Dendritic cell treated with granulocyte-macrophage colony-stimulating factor and Interleukin-4, amounts not matched to agents 40 ng/mL and 50 ng/mL, for 4 days (primary cell): Measurements from ENCODE around the gene LRRC1.
"Not testable (repeated sequence)": the region's sequence is repeated elsewhere in the genome, so short reads cannot be mapped to it uniquely, and the experiment has no call there.

Source experiments
- H3K27ac Mint-ChIP-seq: one replicate; pipeline ENCODE4 v1.8.0; 2022; ENCODE audit warnings: mild to moderate bottlenecking, mixed read lengths
- H3K27me3 Mint-ChIP-seq: one replicate; pipeline ENCODE4 v1.8.0; 2022; ENCODE audit warnings: mild to moderate bottlenecking, mixed read lengths
- H3K36me3 Mint-ChIP-seq: one replicate; pipeline ENCODE4 v1.8.0; 2022; ENCODE audit warnings: low read depth, mixed read lengths
- H3K4me1 Mint-ChIP-seq: one replicate; pipeline ENCODE4 v1.8.0; 2022; ENCODE audit warnings: low read depth, mixed read lengths
- H3K4me3 Mint-ChIP-seq: one replicate; pipeline ENCODE4 v1.8.0; 2022; ENCODE audit warnings: mild to moderate bottlenecking, moderate library complexity, mixed read lengths
- H3K9me3 Mint-ChIP-seq: one replicate; pipeline ENCODE4 v1.8.0; 2022; ENCODE audit warnings: mixed read lengths
- intact Hi-C: fragments of 100-400 bp; cut with micrococcal nuclease; formaldehyde crosslinking; loops from one replicate; pipeline ENCODE4 v1.15.0; 2022

LRRC1 gene

DNA sequence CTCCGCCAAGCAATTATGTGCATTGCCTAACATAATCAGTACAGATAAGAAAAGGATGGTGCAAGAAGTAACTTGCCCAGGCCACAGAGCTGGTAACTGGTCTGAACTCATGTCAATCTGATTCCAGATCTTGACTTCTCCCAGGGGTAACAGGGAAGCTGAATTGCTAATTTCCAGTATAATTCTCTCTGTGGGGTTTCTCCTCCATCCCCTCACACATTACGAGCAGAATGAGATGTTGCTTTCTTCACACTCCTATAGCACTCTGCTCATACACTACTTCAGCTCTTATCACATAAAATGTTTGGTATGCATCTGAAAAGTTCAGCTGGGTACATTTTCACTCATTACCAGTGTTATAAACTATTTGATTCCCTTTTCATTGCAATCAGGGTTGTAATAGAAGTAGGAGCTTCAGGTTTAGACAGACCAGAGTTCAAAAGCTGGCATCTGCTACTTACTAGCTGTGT is 24.0 kb upstream of the LRRC1 start:
- Mint-ChIP-seq H3K4me3 (no peak overlapping the region), H3K9me3 (peaks cover 8% of the 10 kb centered on the region), H3K36me3 (no peaks in the 10 kb centered on the region), H3K27ac (no peak overlapping the region), H3K4me1 (no peaks in the 10 kb centered on the region), H3K27me3 (no peaks in the 10 kb centered on the region)
- intact Hi-C loops = no loop called here

DNA sequence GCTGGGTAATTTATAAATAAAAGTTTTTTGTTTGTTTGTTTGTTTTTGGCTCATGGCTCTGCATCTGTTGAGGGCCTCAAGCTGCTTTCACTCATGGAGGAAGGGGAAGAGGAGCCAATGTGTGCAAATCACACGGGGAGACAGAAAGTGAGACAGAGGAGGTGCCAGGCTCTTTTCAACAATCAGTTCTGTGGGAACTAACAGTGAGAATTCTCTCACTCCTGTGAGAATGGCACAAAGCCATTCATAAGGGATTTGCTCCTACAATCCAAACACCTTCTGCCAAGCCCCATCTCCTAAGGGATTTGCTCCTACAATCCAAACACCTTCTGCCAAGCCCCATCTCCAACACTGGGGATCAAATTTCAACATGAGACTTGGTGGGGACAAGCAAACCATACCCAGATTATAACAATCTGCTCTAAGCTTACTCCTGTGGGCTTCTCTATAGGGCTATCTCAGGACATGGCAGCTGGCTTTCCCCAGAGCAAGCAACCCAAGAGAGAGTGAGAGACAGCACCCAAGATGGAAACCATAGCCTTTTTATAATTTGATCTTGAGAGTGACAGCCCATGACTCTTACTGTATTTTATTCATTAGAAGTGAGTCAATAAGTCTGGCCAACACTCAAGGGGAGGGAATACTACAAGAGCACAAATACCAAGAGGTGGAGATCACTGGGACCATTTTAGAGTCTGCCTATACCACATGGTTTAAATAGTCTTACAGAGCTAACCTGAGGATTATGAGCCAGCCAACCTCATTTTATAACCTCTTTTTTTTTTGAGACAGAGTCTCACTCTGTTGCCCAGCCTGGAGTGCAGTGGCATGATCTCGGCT is 22.8 kb upstream of the LRRC1 start:
- Mint-ChIP-seq H3K27me3 (no peaks in the 10 kb centered on the region), H3K4me3 (no peak overlapping the region), H3K9me3 (peaks cover 8% of the 10 kb centered on the region), H3K27ac (no peak overlapping the region), H3K36me3 (no peaks in the 10 kb centered on the region), H3K4me1 (no peaks in the 10 kb centered on the region)
- intact Hi-C loops = no loop called here

GRCh38 chr6:53773044-53773696 is 21.6 kb upstream of the LRRC1 start:
- no peak overlapping the region for H3K4me3 Mint-ChIP-seq
- no peaks in the 10 kb centered on the region for H3K27me3 Mint-ChIP-seq
- peaks cover 8% of the 10 kb centered on the region for H3K9me3 Mint-ChIP-seq
- no peaks in the 10 kb centered on the region for H3K36me3 Mint-ChIP-seq
- no peaks in the 10 kb centered on the region for H3K4me1 Mint-ChIP-seq
- intact Hi-C loops = no loop called here
- H3K27ac Mint-ChIP-seq = no peak overlapping the region

GRCh38 chr6:53776152-53776551 is 18.7 kb upstream of the LRRC1 start:
- H3K9me3 Mint-ChIP-seq, H3K27me3 Mint-ChIP-seq, H3K36me3 Mint-ChIP-seq, H3K4me3 Mint-ChIP-seq, H3K27ac Mint-ChIP-seq, H3K4me1 Mint-ChIP-seq, intact Hi-C loops: not testable (repeated sequence)

GRCh38 chr6:53784991-53785390 is 9.8 kb upstream of the LRRC1 start:
- H3K27ac Mint-ChIP-seq, H3K4me3 Mint-ChIP-seq, H3K36me3 Mint-ChIP-seq, intact Hi-C loops, H3K4me1 Mint-ChIP-seq, H3K27me3 Mint-ChIP-seq: not testable (repeated sequence)
- H3K9me3 Mint-ChIP-seq = peaks cover 11% of the 10 kb centered on the region

- Mint-ChIP-seq H3K36me3 (no peaks in the 10 kb centered on the region), H3K4me1 (no peaks in the 10 kb centered on the region), H3K4me3 (no peak overlapping the region), H3K27ac (no peak overlapping the region), H3K27me3 (no peaks in the 10 kb centered on the region), H3K9me3 (peaks cover 11% of the 10 kb centered on the region)
- intact Hi-C loops = no loop called here
Measured at GRCh38 chr6:53786832-53787231, 8.0 kb upstream of the LRRC1 start.

DNA sequence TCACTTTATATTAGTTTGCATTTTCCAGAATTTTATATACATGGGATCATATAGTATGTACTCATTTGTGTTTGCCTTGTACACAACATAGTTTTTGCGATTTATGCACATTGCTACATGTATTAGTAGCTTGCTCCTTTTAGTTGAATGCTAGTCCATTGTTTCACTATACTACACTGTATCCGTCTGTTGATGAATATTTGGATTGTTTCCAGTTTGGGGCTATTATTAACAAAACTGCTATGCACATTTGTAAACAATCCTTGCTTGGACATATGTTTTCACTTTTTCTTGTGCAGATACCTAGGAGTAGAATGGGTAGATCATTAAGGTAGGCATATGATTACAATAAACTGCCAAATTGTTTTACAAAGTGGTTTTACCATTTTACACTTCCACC is 3.9 kb upstream of the LRRC1 start:
- no peak overlapping the region for H3K4me3 Mint-ChIP-seq
- peaks cover 26% of the 10 kb centered on the region for H3K27me3 Mint-ChIP-seq
- intact Hi-C loops = loop anchor here (5.0 kb wide), 2 partner anchors 54 to 244 kb away; partner anchors contain the start of gene GCLC
- no peak overlapping the region for H3K27ac Mint-ChIP-seq
- H3K9me3 Mint-ChIP-seq = peaks cover 11% of the 10 kb centered on the region
- peaks cover 13% of the 10 kb centered on the region for H3K36me3 Mint-ChIP-seq
- peaks cover 26% of the 10 kb centered on the region for H3K4me1 Mint-ChIP-seq

- Mint-ChIP-seq H3K36me3 (peaks cover 13% of the 10 kb centered on the region), H3K4me1 (peaks cover 32% of the 10 kb centered on the region), H3K27me3 (peaks cover 37% of the 10 kb centered on the region), H3K27ac (no peak overlapping the region), H3K9me3 (peaks cover 11% of the 10 kb centered on the region), H3K4me3 (no peak overlapping the region)
- intact Hi-C loops = loop anchor here (5.0 kb wide), 2 partner anchors 55 to 245 kb away; partner anchors contain the start of gene GCLC
Measured at GRCh38 chr6:53792016-53792415, 2.8 kb upstream of the LRRC1 start.

DNA sequence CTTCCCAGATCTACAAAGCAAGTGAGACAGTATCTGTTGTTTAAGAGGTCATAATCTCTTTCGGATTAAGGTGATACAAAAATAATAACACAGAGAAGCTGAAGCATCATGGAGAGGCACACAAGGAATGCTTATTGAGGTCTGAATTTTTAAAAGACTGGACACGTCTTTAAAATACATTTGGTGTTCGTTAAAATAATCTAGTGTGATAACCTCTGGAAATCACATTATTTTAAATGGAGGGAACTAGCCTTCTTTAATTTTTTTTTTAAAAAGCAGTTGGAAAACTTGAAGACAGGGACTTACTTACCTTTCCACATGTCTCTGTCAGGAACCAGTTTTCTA is 1.9 kb upstream of the LRRC1 start:
- peaks cover 40% of the 10 kb centered on the region for H3K27me3 Mint-ChIP-seq
- H3K4me3 Mint-ChIP-seq = peak overlapping the region; percentile 99
- H3K9me3 Mint-ChIP-seq = peaks cover 11% of the 10 kb centered on the region
- peaks cover 32% of the 10 kb centered on the region for H3K4me1 Mint-ChIP-seq
- peaks cover 13% of the 10 kb centered on the region for H3K36me3 Mint-ChIP-seq
- H3K27ac Mint-ChIP-seq = no peak overlapping the region
- intact Hi-C loops = loop anchor here (5.0 kb wide), 2 partner anchors 56 to 246 kb away; partner anchors contain the start of gene GCLC

DNA sequence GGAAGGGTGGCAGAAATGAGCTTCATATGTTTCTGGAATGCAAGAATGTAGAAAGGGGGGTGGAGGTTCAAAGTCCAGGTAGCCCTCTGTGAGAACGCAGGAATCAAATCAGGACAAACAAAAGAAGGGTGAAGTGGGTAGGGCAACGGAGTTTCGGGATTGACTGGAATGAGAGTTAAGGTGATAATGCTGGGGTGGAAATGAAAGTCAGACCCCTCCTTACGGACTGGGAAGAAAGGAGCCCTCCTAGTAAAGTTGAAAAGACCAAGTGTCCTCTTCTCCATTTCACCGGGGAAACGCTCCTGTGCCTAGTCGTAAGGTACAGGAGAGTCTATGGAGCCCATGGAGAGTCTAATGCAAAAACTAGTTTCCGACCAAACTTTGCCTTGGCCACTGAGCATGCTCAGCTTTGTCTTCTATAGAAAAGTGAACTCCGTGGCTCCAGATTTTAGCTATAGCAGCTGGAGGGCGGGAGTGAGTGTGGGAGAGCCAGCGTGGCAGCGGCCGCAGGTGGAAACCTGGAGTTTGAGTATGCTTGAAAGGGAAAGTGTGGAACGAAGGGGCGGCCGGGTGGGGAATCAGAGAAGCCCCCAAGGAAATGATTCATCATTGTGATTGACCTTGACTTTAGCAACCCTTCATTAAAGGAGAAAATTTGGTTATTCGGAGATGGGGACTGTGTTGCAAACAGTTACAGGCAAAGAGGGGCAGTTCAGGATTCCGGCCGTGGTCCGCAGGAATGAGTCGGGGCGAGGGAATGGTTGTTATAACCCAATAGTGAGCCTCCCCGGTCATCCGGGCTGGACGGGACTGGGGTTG is 1.3 kb upstream of the LRRC1 start:
- peak overlapping the region; percentile 99 for H3K4me3 Mint-ChIP-seq
- peak overlapping the region; percentile 81 for H3K27ac Mint-ChIP-seq
- H3K36me3 Mint-ChIP-seq = peaks cover 13% of the 10 kb centered on the region
- intact Hi-C loops = loop anchor here (5.0 kb wide), 2 partner anchors 56 to 246 kb away; partner anchors contain the start of gene GCLC
- H3K9me3 Mint-ChIP-seq = peaks cover 8% of the 10 kb centered on the region
- H3K4me1 Mint-ChIP-seq = peaks cover 32% of the 10 kb centered on the region
- H3K27me3 Mint-ChIP-seq = peaks cover 40% of the 10 kb centered on the region

DNA sequence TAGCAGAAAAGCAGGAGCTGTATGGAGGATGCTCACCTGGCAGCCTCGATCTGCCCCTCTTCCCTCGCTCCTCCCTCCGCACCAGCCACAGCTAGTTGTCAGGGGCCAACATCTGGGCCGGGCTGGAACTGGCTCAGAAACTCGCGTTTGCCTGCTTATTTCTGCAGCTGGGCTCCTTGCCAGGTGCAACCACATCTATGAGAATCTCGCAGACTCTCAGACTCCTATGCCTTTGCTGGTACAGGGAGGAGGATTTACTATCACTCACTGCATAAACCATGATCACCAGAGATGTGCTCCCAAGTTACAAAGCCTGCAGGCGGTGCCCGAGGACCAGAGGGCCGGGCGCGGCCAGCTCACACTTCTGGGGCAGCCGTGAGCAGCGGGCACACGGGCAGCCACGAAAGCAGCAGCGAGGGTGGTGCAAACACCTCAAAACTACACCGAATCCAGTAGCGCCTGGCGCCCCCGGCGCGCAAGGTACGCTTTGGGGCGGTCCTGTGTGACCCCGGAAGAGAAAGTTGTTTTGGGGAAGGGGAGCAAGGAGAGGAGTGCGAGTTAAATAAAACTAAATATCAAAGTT is 577 bp upstream of the LRRC1 start:
- intact Hi-C loops = loop anchor here (5.0 kb wide), 2 partner anchors 57 to 247 kb away; partner anchors contain the start of gene GCLC
- H3K36me3 Mint-ChIP-seq = peaks cover 13% of the 10 kb centered on the region
- peaks cover 39% of the 10 kb centered on the region for H3K4me1 Mint-ChIP-seq
- H3K27ac Mint-ChIP-seq = peak overlapping the region; percentile 81
- peaks cover under 1% of the 10 kb centered on the region for H3K9me3 Mint-ChIP-seq
- H3K4me3 Mint-ChIP-seq = peak overlapping the region; percentile 99
- H3K27me3 Mint-ChIP-seq = peaks cover 40% of the 10 kb centered on the region

DNA sequence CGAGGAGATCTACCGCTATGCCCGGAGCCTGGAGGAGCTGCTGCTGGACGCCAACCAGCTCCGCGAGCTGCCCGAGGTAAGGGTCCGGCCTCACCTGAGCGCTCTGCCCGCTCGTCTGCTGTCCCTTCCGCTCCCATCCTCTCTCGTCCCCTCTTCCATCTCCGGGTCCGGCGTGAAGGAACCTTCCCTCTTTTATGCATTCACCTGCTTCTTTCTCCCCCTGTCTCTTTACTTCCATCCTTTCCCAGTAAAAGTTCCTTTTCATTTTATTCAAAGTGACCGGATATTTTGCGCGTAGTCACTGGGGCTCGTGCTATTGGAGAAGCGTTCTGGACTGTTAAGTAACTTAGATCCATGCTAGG is 516 bp downstream of the LRRC1 start:
- Mint-ChIP-seq H3K9me3 (no peaks in the 10 kb centered on the region), H3K4me3 (peak overlapping the region; percentile 99), H3K36me3 (peaks cover 13% of the 10 kb centered on the region), H3K4me1 (peaks cover 39% of the 10 kb centered on the region), H3K27me3 (peaks cover 40% of the 10 kb centered on the region), H3K27ac (peak overlapping the region; percentile 81)
- intact Hi-C loops = no loop called here

GRCh38 chr6:53795702-53796450 is 1.1 kb downstream of the LRRC1 start:
- peak overlapping the region; percentile 81 for H3K27ac Mint-ChIP-seq
- peaks cover 39% of the 10 kb centered on the region for H3K4me1 Mint-ChIP-seq

More at GRCh38 chr6:53795702-53796450, 1.1 kb downstream of the LRRC1 start:
- H3K9me3 Mint-ChIP-seq = no peaks in the 10 kb centered on the region
- H3K4me3 Mint-ChIP-seq = peak overlapping the region; percentile 99
- H3K27me3 Mint-ChIP-seq = peaks cover 40% of the 10 kb centered on the region
- intact Hi-C loops = no loop called here
- peaks cover 13% of the 10 kb centered on the region for H3K36me3 Mint-ChIP-seq
